Psoas muscle (tissue), 8 donors: ENCODE data around the gene TGFBR3L. TPM values are rescaled to one million over a fixed set of nuclear protein-coding genes. Genes with fewer than 3 reads are reported as not detected.

ENCODE experiments used
- ATAC-seq, 4 donors: fragments of 200-7000 bp; cut with Tn5 transposase; one replicate each; pipeline ENCODE4 v1.9.1; 2020; ENCODE audit warnings: moderate library complexity in 3 of 4, mild to moderate bottlenecking in 2 of 4
- DNase-seq, 2 donors: peaks; one replicate each; pipeline ENCODE4 v3.0.0-alpha.2; 2020
- H3K27ac ChIP-seq: fragments of 200-600 bp; one replicate; pipeline ENCODE4 v1.8.0; 2022
- H3K27me3 ChIP-seq, 3 donors: fragments of 200-600 bp in 1 of 3; one replicate each; pipeline versions ENCODE4 v1.6.1 to v1.8.0; 2013 to 2022; ENCODE audit warnings: low read length in 2 of 3, mild to moderate bottlenecking in 2 of 3, moderate library complexity in 1 of 3; ENCODE audit not compliant: insufficient read depth in 3 of 3
- H3K36me3 ChIP-seq, 2 donors: fragments of 200-600 bp in 1 of 2; one replicate each; pipeline versions ENCODE4 v1.6.1 to v1.8.0; 2013 to 2022; ENCODE audit warnings: low read depth in 1 of 2, mild to moderate bottlenecking in 1 of 2, moderate library complexity in 1 of 2; ENCODE audit not compliant: insufficient read depth in 1 of 2
- H3K4me1 ChIP-seq: fragments of 200-600 bp; one replicate; pipeline ENCODE4 v1.8.0; 2022
- H3K4me3 ChIP-seq: fragments of 200-600 bp; one replicate; pipeline ENCODE4 v1.8.0; 2022; ENCODE audit warnings: mild to moderate bottlenecking
- H3K9me3 ChIP-seq: fragments of 200-600 bp; one replicate; pipeline ENCODE4 v1.8.0; 2022
- WGBS, 3 donors: extraction: QIAGEN DNeasy Blood & Tissue Kit; methylation state at CpG; one replicate each; pipeline versions ENCODE4 v1.1.6 to v1.1.7; 2013; 5-methylcytosine and 5-hydroxymethylcytosine counted together
- intact Hi-C, 2 donors: fragments of 100-400 bp; cut with DNase I; formaldehyde crosslinking; loops; one replicate each; pipeline versions ENCODE4 v1.11.0 to v1.14.2; 2022
- polyA plus RNA-seq, 3 donors: library from polyadenylated mRNA; stranded (reverse); fragments of 200-250 nt; gene quantifications; one replicate each; pipeline ENCODE4 v1.2.3, GENCODE V29; 2013
- total RNA-seq, 4 donors: library from RNA; stranded (reverse); fragmentation: NEBNext Ultra II Directional in 2 of 4; extraction: Animal tissue kit (Norgen Biotek cat#: 25700) in 2 of 4; gene quantifications; one replicate each; pipeline versions ENCODE4 v1.2.1 to v1.2.4, GENCODE V29; 2021 to 2023
- TF ChIP-seq, protein P1 (sequence below): fragments of 200-600 bp; IDR thresholded peaks from one replicate; pipeline ENCODE4 v1.8.0; 2022; ENCODE audit warnings: antibody characterized with exemption
- donor health status: healthy with polysubstance abuse.
- donor health status: DM: no; HTN: no; CAD: no; lungs with moderate emphysema.
- donor health status: Bipolar disorder and iron deficiency.
- donor health status: healthy.
- donor health status: DM: yes; HTN: yes; CAD: no.
- donor health status: DM: no; HTN: no; CAD: no.
- donor health status: DM: no; HTN: no; CAD: no.
- donor health status: DM: yes; HTN: yes; CAD: no.

TGFBR3L gene
- total and polyA plus RNA-seq, 7 donors, result 1.2 to 13.0 (median 4.5) TPM

DNA sequence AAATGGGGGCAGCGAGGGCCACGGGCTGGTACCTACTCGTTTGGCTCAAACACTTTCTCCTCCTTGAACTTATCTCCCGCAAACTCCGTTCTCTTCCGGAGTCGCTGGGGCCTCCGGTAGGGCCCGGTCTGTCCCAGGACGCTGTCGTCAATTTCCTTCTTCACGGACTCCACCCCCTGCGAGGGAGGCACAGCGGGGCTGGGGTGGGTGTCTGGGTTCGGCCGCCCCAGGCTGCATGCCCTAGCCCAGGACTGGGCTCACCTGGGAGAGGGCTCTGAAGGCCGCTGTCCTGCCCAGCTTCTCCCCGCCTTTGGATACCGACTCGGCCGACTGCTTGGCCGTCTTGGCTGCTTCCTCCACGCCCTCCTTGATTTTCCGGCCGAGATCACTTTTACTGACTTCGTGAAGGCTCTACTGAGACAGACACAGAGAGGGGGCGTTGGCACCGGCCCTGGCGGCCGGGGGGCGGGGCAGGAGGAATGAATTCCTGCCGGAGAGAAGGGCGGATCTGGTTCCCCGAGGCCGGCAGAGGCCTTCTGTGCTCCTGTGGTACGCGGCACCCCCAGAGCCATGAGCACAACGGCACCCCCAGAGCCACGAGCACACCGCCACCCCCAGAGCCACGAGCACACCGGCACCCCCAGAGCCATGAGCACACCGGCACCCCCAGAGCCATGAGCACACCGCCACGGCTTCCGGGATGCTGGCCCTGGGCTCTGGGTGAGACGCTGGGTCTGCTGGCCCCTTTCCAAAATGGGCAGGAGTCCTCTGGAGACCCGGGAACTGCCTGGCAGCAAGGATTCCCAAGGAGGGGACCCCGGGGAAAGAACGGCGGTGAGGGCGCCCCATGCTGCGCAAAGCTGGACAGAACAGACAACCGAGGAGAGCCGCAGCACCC, 19.4 kb downstream of the TGFBR3L start:
- no peak overlapping the region for H3K27ac ChIP-seq
- H3K9me3 ChIP-seq, result no peaks in the 10 kb centered on the region
- DNase-seq (peak in 1 of 2 donors; percentile 56), ATAC-seq (no peak)
- 82 to 87% (median 86%) methylated on average over 52 to 55 of the region's 55 CpGs for whole genome bisulfite sequencing, 3 donors
- H3K4me3 ChIP-seq, result no peak overlapping the region
- TF ChIP-seq, protein P1, sequence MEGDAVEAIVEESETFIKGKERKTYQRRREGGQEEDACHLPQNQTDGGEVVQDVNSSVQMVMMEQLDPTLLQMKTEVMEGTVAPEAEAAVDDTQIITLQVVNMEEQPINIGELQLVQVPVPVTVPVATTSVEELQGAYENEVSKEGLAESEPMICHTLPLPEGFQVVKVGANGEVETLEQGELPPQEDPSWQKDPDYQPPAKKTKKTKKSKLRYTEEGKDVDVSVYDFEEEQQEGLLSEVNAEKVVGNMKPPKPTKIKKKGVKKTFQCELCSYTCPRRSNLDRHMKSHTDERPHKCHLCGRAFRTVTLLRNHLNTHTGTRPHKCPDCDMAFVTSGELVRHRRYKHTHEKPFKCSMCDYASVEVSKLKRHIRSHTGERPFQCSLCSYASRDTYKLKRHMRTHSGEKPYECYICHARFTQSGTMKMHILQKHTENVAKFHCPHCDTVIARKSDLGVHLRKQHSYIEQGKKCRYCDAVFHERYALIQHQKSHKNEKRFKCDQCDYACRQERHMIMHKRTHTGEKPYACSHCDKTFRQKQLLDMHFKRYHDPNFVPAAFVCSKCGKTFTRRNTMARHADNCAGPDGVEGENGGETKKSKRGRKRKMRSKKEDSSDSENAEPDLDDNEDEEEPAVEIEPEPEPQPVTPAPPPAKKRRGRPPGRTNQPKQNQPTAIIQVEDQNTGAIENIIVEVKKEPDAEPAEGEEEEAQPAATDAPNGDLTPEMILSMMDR, result no peak
- no peaks in the 10 kb centered on the region for H3K27me3 ChIP-seq
- H3K36me3 ChIP-seq, result peaks cover 9 to 96% of the 10 kb centered on the region in 2 donors
- H3K4me1 ChIP-seq, result peaks cover 7% of the 10 kb centered on the region
- intact Hi-C loops, result no loop called here

DNA sequence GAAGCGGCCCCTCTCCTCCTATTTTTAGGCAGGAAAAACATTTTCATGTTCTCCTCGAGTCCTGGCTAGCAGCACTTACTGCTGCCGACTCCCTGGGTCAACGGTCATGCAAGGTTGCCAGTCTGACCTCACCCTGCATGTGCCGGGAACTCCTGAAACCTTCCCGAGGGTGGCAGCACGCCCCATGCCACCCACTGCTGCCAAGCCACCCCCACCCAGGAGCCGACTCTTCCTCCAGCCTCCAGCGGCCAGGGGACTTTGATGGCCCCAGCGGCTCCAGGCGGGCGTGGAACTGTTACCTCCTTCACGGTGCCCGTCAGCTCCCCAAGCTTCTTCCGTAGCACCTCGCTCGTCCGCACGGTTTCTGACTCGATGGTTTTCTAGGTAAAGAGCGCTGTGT, 20.1 kb downstream of the TGFBR3L start:
- H3K4me1 ChIP-seq, result peaks cover 4% of the 10 kb centered on the region
- no peak overlapping the region for H3K4me3 ChIP-seq
- no peak for DNase-seq
- H3K36me3 ChIP-seq, result peaks cover 9 to 100% of the 10 kb centered on the region in 2 donors
- H3K27me3 ChIP-seq, result no peaks in the 10 kb centered on the region
- H3K27ac ChIP-seq, result no peak overlapping the region
- intact Hi-C loops, result no loop called here
- no peaks in the 10 kb centered on the region for H3K9me3 ChIP-seq
- no peak for ATAC-seq
- 84 to 92% (median 90%) methylated on average over 21 of the region's 21 CpGs for WGBS, 3 donors
- TF ChIP-seq, protein P1, result no peak

DNA sequence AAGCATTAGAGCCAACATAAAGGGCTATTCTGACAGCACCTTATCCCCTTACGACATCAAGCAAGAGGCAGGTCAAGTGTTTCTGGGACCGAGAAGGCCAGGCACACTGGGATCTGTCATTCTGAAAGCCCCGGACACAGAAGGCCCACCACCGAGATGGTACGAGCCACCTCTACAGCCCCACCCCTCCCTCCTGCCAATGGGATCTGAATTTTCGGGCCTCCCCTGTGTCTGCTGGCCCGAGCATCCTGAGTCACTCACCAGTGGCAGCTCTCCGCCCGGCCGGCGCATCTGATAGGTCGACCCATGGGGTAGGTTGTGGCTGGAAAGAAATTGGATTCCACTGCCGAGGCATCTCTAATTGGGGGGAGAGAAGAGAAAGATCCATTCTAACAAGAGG, 26.2 kb downstream of the TGFBR3L start:
- H3K4me3 ChIP-seq, result no peak overlapping the region
- DNase-seq (peak in 1 of 2 donors; percentile 40), ATAC-seq (no peak)
- TF ChIP-seq, protein P1, result no peak
- no peaks in the 10 kb centered on the region for H3K27me3 ChIP-seq
- intact Hi-C loops, result no loop called here
- peaks cover 0 to 67% of the 10 kb centered on the region in 2 donors for H3K36me3 ChIP-seq
- H3K4me1 ChIP-seq, result peaks cover 17% of the 10 kb centered on the region
- no peaks in the 10 kb centered on the region for H3K9me3 ChIP-seq
- WGBS, 3 donors, result 89 to 91% (median 89%) methylated on average over 13 of the region's 13 CpGs
- no peak overlapping the region for H3K27ac ChIP-seq

DNA sequence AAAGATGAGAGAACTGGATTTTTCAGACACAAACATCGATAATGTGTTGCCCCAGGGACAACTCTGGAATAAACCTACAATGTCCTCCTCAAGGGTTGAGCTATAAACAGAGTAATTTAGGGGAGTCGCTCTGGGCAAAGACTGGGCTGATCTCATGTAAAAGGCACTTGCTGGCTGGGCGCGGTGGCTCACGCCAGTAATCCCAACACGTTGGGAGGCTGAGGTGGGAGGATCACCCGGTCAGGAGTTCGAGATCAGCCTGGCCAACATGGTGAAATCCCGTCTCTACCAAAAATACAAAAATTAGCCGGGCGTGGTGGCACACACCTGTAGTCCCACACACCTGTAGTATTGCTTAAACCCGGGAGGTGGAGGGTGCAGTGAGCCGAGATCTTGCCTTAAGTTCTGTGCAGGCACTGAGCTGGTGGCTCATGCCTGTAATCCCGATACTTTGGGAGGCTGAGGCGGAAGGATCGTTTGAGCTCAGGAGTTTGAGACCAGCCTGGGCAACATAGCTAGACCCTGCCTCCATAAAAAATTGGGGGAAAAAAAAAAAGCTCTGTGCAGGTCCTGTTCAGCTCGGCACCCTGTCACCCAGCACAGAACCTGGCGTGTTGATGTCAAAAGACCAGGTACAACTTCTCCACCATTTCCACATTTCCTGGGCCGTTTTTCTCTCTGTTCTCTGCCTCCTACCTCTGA, 27.4 kb downstream of the TGFBR3L start:
- WGBS, 3 donors, result 82 to 84% (median 83%) methylated on average over 19 of the region's 19 CpGs
- ATAC-seq, result no peak
- H3K4me3 ChIP-seq, result peak overlapping the region; percentile 99
- H3K9me3 ChIP-seq, result no peaks in the 10 kb centered on the region
- no peaks in the 10 kb centered on the region for H3K27me3 ChIP-seq
- TF ChIP-seq, protein P1, result no peak
- no peak overlapping the region for H3K27ac ChIP-seq
- DNase-seq, result no peak
- peaks cover 0 to 55% of the 10 kb centered on the region in 2 donors for H3K36me3 ChIP-seq
- intact Hi-C loops, result no loop called here
- peaks cover 17% of the 10 kb centered on the region for H3K4me1 ChIP-seq
